Gastroesophageal sphincter (tissue), 4 donors: ENCODE results near the gene CRB3. TPM values are rescaled to one million over a fixed set of nuclear protein-coding genes. Genes with fewer than 3 reads are reported as not detected.
A peak's percentile ranks its signal among the peaks of the same experiment; 100 is the strongest.
"Not testable (repeated sequence)": the region's sequence is repeated elsewhere in the genome, so short reads cannot be mapped to it uniquely, and the experiment has no call there.

ENCODE experiments used
- ATAC-seq: fragments of 150-250 bp; one replicate; pipeline ENCODE4 v1.9.1; 2016; ENCODE audit warnings: mild to moderate bottlenecking, moderate library complexity
- H3K27ac ChIP-seq, 4 donors: fragments of 200-600 bp; sonication (generic) in 3 of 4; 1 replicate in 3 of 4; 2 replicates in 1 of 4; pipeline ENCODE4 v1.5.1; 2016 to 2019
- H3K27me3 ChIP-seq: fragments of 200-600 bp; sonication (generic); one replicate; pipeline ENCODE4 v1.5.1; 2019
- H3K36me3 ChIP-seq, 2 donors: fragments of 200-600 bp; sonication (generic); one replicate each; pipeline ENCODE4 v1.5.1; 2019; ENCODE audit warnings: control low read depth in 1 of 2
- H3K4me1 ChIP-seq, 3 donors: fragments of 200-600 bp; sonication (generic); 1 replicate in 2 of 3; 2 replicates in 1 of 3; pipeline ENCODE4 v1.5.1; 2016 to 2019; ENCODE audit warnings: control low read depth in 2 of 3
- H3K4me3 ChIP-seq, 2 donors: fragments of 200-600 bp; sonication (generic); one replicate each; pipeline ENCODE4 v1.5.1; 2019; ENCODE audit warnings: mild to moderate bottlenecking in 1 of 2, moderate library complexity in 1 of 2
- H3K9me3 ChIP-seq, 3 donors: fragments of 200-600 bp; sonication (generic); one replicate each; pipeline ENCODE4 v1.5.1; 2017 to 2019; ENCODE audit warnings: control low read depth in 2 of 3
- EP300 ChIP-seq: sonication (generic); formaldehyde crosslinking; IDR thresholded peaks from one replicate; pipeline ENCODE4 v1.6.1; 2017; ENCODE audit warnings: antibody characterized with exemption, mild to moderate bottlenecking
- POLR2A ChIP-seq, 2 donors: fragments of 450-650 bp; IDR thresholded peaks; one replicate each; pipeline ENCODE4 v1.6.1; 2017; ENCODE audit warnings: antibody characterized with exemption in 2 of 2, mild to moderate bottlenecking in 2 of 2, moderate library complexity in 1 of 2
- POLR2AphosphoS5 ChIP-seq: sonication (generic); formaldehyde crosslinking; IDR thresholded peaks from one replicate; pipeline ENCODE4 v1.6.1; 2017; ENCODE audit warnings: antibody characterized with exemption
- WGBS, 2 donors: methylation state at CpG; one replicate each; pipeline ENCODE4 v1.1.5; 2018; ENCODE audit warnings: low coverage in 1 of 2; 5-methylcytosine and 5-hydroxymethylcytosine counted together
- total RNA-seq, 4 donors: library from RNA; depleted of rRNA; stranded (reverse); fragments of >200 nt; gene quantifications; one replicate each; pipeline ENCODE4 v1.1.0, GENCODE V29; 2016
- TF ChIP-seq, protein P1 (sequence below), 4 experiments: fragments of 200-600 bp in 2 of 4; fragments of 450-650 bp in 2 of 4; sonication (generic) in 1 of 4; IDR thresholded peaks; one replicate each; pipeline ENCODE4 v1.5.1; 2017 to 2019; ENCODE audit warnings: antibody characterized with exemption in 4 of 4, mild to moderate bottlenecking in 2 of 4, moderate library complexity in 2 of 4

CRB3 gene
- total RNA-seq, 4 donors from 2014 or later = 0.85 to 6.2 (median 1.6) TPM; not detected in 1

DNA sequence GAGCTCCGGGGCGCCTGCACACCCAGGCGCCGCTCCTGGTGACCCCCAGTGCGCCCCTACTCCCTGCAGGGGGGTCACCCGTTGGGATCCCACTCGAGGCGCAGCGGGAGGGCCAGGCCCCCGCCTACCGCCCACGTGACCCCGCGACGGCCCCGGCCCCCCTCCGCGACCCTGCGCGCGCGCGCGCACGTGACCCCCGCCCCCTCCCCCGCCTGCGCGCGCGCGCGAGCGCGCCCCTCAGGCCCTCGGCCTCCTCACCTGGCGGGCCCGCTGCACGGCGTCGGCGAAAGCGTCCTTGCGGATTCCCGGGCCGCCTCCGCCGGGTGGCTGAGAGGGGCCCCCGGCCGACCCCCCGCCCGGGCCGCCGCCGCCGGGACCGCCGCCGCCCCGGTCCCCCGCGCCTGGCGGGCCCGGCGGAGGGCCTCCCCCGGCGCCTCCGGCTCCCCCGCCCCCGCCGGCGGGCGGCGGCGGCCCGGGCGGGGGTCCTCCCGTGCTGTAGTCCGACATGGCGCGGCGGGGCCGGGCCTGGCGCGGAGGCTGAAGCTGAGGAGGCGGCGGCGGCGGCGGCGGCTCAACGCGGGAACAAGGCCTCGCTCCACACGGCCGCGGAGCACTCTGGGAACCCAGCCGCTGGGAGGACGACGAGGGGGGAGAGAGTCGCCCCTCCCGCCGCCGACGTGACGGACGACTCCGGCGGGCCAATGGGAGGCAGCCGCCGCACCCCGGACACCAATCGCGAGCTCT is 39.7 kb upstream of the CRB3 start, which contains the start of gene KHSRP:
KHSRP (minus strand) TSS at position 617 of the 744 bp plus-strand sequence; CDS start at position 507, 110 bp downstream.
- Histone ChIP-seq H3K27me3 (no peaks in the 10 kb centered on the region), H3K4me1 (peaks cover 0 to 54% (median 18%) of the 10 kb centered on the region in 3 donors), H3K9me3 (no peaks in the 10 kb centered on the region), H3K36me3 (peaks cover 0 to 29% of the 10 kb centered on the region in 2 donors), H3K4me3 (peak within 1 kb of the TSS; percentile 71 to 88), H3K27ac (peak within 1 kb of the TSS; percentile 41 to 90 (median 86))
- no peak for ATAC-seq
- 0% methylated on average over 9 of the region's 114 CpGs; no CpG with 5 or more reads in 1 of the 2 donors for WGBS, 2 donors
- peak; percentile 76 to 80 for TF ChIP-seq POLR2A (IDR thresholded peaks at IDR 0.05)
- TF ChIP-seq, protein P1, sequence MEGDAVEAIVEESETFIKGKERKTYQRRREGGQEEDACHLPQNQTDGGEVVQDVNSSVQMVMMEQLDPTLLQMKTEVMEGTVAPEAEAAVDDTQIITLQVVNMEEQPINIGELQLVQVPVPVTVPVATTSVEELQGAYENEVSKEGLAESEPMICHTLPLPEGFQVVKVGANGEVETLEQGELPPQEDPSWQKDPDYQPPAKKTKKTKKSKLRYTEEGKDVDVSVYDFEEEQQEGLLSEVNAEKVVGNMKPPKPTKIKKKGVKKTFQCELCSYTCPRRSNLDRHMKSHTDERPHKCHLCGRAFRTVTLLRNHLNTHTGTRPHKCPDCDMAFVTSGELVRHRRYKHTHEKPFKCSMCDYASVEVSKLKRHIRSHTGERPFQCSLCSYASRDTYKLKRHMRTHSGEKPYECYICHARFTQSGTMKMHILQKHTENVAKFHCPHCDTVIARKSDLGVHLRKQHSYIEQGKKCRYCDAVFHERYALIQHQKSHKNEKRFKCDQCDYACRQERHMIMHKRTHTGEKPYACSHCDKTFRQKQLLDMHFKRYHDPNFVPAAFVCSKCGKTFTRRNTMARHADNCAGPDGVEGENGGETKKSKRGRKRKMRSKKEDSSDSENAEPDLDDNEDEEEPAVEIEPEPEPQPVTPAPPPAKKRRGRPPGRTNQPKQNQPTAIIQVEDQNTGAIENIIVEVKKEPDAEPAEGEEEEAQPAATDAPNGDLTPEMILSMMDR (IDR thresholded peaks at IDR 0.05) = no peak
- peak; percentile 86 for TF ChIP-seq POLR2AphosphoS5

GRCh38 chr19:6424939-6425731 is 38.9 kb upstream of the CRB3 start:
- H3K4me1 ChIP-seq = peaks cover 0 to 46% (median 18%) of the 10 kb centered on the region in 3 donors
- no peaks in the 10 kb centered on the region for H3K9me3 ChIP-seq
- peak overlapping the region in 1 of 2 donors; percentile 88 for H3K4me3 ChIP-seq
- peak; percentile 64 for TF ChIP-seq POLR2AphosphoS5
- TF ChIP-seq, protein P1 (IDR thresholded peaks at IDR 0.05) = no peak
- no peak for TF ChIP-seq EP300
- no peak for TF ChIP-seq POLR2A (IDR thresholded peaks at IDR 0.05)
- H3K27ac ChIP-seq = peak overlapping the region; percentile 41 to 90 (median 86)
- ATAC-seq = peak; percentile 95
- 8 to 16% methylated on average over 11 to 12 of the region's 43 CpGs for WGBS, 2 donors
- H3K27me3 ChIP-seq = no peaks in the 10 kb centered on the region
- peaks cover 0 to 21% of the 10 kb centered on the region in 2 donors for H3K36me3 ChIP-seq

DNA sequence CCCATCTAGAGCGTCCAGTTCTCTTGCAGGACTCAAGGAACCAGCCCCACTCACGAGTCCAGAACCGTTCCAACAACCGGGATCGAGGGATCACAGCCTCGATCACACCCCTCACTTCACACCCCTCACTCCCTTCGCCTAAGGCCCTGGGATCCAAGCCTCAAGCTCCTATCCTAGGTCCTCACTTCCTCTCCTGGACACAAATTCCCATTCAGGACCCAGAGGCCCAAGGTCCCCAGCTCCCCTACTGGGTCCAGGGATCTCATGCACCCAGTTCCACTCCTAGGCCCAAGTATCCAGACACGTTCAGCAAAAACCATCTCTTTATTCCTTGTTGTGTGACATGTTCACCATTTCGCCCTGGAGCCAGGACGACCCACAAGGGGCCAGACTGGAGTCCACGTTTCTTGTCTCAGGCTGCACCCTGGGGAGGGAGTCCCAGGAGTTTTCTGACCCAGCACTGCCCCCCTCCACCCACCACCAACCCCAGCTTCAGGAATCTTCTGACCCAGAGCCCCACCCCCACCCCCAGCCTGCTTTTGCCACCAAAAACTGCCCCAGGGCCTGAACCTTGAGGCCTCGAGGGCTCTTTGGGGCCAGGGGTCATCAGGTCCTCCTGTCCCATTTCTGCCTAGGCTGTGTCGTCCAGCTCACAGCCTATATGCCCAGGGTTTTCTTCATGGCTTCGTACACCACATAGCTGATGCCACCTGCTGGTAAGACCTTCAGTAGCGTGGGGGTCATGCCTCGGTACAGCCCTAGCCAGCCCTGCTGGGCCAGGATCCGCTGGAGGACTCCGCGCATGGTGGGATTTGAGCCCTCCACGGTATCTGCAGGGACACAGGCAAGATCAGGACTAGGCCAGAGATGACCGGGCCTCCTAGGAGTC is 38.1 kb upstream of the CRB3 start:
- TF ChIP-seq POLR2AphosphoS5 (no peak), EP300 (no peak), POLR2A (IDR thresholded peaks at IDR 0.05) (no peak)
- TF ChIP-seq, protein P1 (IDR thresholded peaks at IDR 0.05) = no peak
- Histone ChIP-seq H3K9me3 (no peaks in the 10 kb centered on the region), H3K27me3 (no peaks in the 10 kb centered on the region), H3K4me3 (peak overlapping the region in 1 of 2 donors; percentile 28), H3K36me3 (peaks cover 0 to 13% of the 10 kb centered on the region in 2 donors), H3K27ac (peak overlapping the region; percentile 41 to 90 (median 86)), H3K4me1 (peaks cover 0 to 38% (median 18%) of the 10 kb centered on the region in 3 donors)
- WGBS, 2 donors = 93 to 96% methylated on average over 8 to 9 of the region's 21 CpGs
- no peak for ATAC-seq

DNA sequence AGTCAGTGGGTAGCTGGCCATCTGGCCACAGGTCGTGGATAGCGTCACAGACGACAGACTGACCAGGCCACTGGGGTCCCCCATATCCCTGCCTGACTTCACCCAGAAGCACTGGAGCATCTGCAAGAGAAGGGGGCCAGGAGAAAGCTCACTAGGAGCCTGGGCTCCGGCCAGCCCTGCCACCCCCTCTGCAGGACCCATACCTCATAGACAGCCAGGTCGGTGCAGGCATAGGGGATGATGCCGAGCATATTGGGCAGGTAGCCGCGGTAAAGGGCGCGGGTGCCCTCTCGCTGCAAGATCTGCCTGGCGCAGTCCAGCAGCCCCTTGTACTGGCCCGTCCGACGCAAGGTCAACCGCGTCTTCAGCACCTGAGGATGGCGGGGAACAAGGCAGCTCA is 36.9 kb upstream of the CRB3 start:
- ATAC-seq = no peak
- no peak overlapping the region for H3K27ac ChIP-seq
- WGBS, 2 donors = 95% methylated on average over 4 of the region's 18 CpGs; no CpG with 5 or more reads in 1 of the 2 donors
- no peaks in the 10 kb centered on the region for H3K27me3 ChIP-seq
- peaks cover 0 to 27% (median 12%) of the 10 kb centered on the region in 3 donors for H3K4me1 ChIP-seq
- H3K4me3 ChIP-seq = no peak overlapping the region
- TF ChIP-seq EP300 = no peak
- TF ChIP-seq POLR2AphosphoS5 = no peak
- TF ChIP-seq, protein P1 (IDR thresholded peaks at IDR 0.05) = no peak
- no peak for TF ChIP-seq POLR2A (IDR thresholded peaks at IDR 0.05)
- H3K36me3 ChIP-seq = peaks cover 0 to under 1% of the 10 kb centered on the region in 2 donors
- no peaks in the 10 kb centered on the region for H3K9me3 ChIP-seq

DNA sequence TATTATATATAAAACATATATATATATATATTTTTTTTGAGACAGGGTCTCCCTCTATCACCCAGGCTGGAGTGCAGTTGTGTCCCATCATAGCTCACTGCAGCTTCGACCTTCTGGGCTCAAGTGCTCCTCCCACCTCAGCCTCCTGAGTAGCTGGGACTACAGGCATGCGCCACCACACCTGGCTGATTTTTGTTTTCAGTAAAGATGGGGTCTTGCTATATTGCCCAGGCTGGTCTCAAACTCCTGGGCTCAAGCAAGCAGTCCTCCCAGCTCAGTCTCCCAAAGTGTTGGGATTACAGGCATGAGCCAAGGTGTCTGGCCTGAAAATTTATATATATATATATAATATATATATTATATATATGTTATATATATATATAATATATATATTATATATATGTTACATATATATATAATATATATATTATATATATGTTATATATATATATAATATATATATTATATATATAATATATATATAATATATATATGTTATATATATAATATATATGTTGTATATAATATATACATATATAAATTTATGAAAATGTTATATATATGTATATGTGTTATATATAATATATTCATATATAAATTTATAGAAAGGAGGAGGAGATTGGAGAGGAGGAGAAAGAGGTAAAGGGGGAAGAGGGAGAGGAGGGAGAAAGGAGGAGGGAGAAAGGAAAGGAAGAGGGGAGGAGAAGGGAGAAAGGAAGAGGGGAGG is 35.2 kb upstream of the CRB3 start:
- H3K27ac ChIP-seq, H3K4me1 ChIP-seq, H3K27me3 ChIP-seq, H3K9me3 ChIP-seq, H3K36me3 ChIP-seq, ATAC-seq, H3K4me3 ChIP-seq: not testable (repeated sequence)
- 79 to 80% methylated on average over 2 of the region's 2 CpGs for WGBS, 2 donors
